ENCODE measurements around the gene ADI1.

Gene ADI1

GRCh38 chr2:3462493-3463104 lies 56.7 kb downstream of the ADI1 start:
- H3K4me3 ChIP-seq (ENCODE audit: low read depth, low read length) = no peak overlapping the region
- TF ChIP-seq CTCF (IDR thresholded peaks at IDR 0.05; ENCODE audit: borderline replicate concordance, insufficient read depth, low read depth, low read length) = no peak

GRCh38 chr2:3461801-3462492 lies 57.4 kb downstream of the ADI1 start:
- H3K4me3 ChIP-seq (ENCODE audit: low read depth, low read length) = no peak overlapping the region
- TF ChIP-seq CTCF (IDR thresholded peaks at IDR 0.05; ENCODE audit: borderline replicate concordance, insufficient read depth, low read depth, low read length) = peak; percentile 73; the same call in 1 of the 2 replicates

GRCh38 chr2:3460831-3461800 lies 58.2 kb downstream of the ADI1 start:
- no peak for TF ChIP-seq CTCF (IDR thresholded peaks at IDR 0.05; ENCODE audit: borderline replicate concordance, insufficient read depth, low read depth, low read length)
- no peak overlapping the region for H3K4me3 ChIP-seq (ENCODE audit: low read depth, low read length)

- TF ChIP-seq CTCF (IDR thresholded peaks at IDR 0.05; ENCODE audit: borderline replicate concordance, insufficient read depth, low read depth, low read length) = no peak
- H3K4me3 ChIP-seq (ENCODE audit: low read depth, low read length) = no peak overlapping the region
Observed at GRCh38 chr2:3460156-3460555, 59.2 kb downstream of the ADI1 start.

- TF ChIP-seq CTCF (IDR thresholded peaks at IDR 0.05; ENCODE audit: borderline replicate concordance, insufficient read depth, low read depth, low read length) = no peak
- H3K4me3 ChIP-seq (ENCODE audit: low read depth, low read length) = no peak overlapping the region
Observed at GRCh38 chr2:3459185-3460015, 59.9 kb downstream of the ADI1 start.

- no peak for TF ChIP-seq CTCF (IDR thresholded peaks at IDR 0.05; ENCODE audit: borderline replicate concordance, insufficient read depth, low read depth, low read length)
- H3K4me3 ChIP-seq (ENCODE audit: low read depth, low read length) = no peak overlapping the region
Observed at GRCh38 chr2:3458396-3459184, 60.7 kb downstream of the ADI1 start.

All from GM12875 (cell line).